ENCODE results near the gene TAOK1. TPM values are rescaled to one million over a fixed set of nuclear protein-coding genes. Genes with fewer than 3 reads are reported as not detected.

The TAOK1 gene
- total and polyA plus RNA-seq, 2 experiments from 2014 or later = 5.2 to 46.1 TPM

- Histone ChIP-seq H3K36me3 (replicated peaks; ENCODE audit: insufficient read depth, low read depth) (no peaks in the 10 kb centered on the region), H3K4me1 (ENCODE audit: insufficient read depth) (peaks cover 19% of the 10 kb centered on the region), H3K27me3 (no peaks in the 10 kb centered on the region), H4K20me1 (ENCODE audit: insufficient read depth, poor library complexity, severe bottlenecking) (no peaks in the 10 kb centered on the region), H3K4me3 (no peak overlapping the region), H3K9me2 (replicated peaks; ENCODE audit: insufficient read depth) (no peaks in the 10 kb centered on the region), H2AFZ (no peak overlapping the region), H3K79me2 (peaks cover 7% of the 10 kb centered on the region), H3K9me3 (ENCODE audit: low read depth) (no peaks in the 10 kb centered on the region), H3K27ac (peak overlapping the region; percentile 11), H3K4me2 (peak overlapping the region; percentile 46)
- WGBS (ENCODE audit: low lambda C conversion rate, missing lambda C conversion rate) = 46% methylated on average over 13 of the region's 13 CpGs
- no peak for DNase-seq (ENCODE audit: low spot score)
- TF ChIP-seq CTCF (IDR thresholded peaks at IDR 0.05; ENCODE audit: poor library complexity) (no peak), EZH2phosphoT487 (IDR thresholded peaks at IDR 0.05; ENCODE audit: low read depth, severe bottlenecking, unreplicated experiment) (no peak), EZH2 (IDR thresholded peaks at IDR 0.05; ENCODE audit: borderline replicate concordance) (no peak)
Measured at GRCh38 chr17:29597361-29598172, 207.4 kb downstream of the TAOK1 start.

Small RNA genes within 50 kb of the gene (small RNA-seq; reads per million reads assigned to genes)
- gene RNU4-34P = not detected
- not detected for gene RNU6-1034P
- gene RNU6-711P = not detected

Other genes starting within 250 kb of the TAOK1 start
- 22.0 and 35.6 TPM in 2 replicates for gene MYO18A, start 210.0 kb upstream of the TAOK1 start, total RNA-seq
- gene MYO18A, start 210.0 kb upstream of the TAOK1 start, polyA plus RNA-seq = 32.2 and 33.8 TPM in 2 replicates
- gene CRYBA1, start 143.5 kb upstream of the TAOK1 start, total RNA-seq = not detected in 2 replicates
- not detected in 2 replicates for gene CRYBA1, start 143.5 kb upstream of the TAOK1 start, polyA plus RNA-seq
- 41.9 and 47.8 TPM in 2 replicates for gene NUFIP2, start 96.2 kb upstream of the TAOK1 start, total RNA-seq
- 8.4 and 8.9 TPM in 2 replicates for gene NUFIP2, start 96.2 kb upstream of the TAOK1 start, polyA plus RNA-seq
- gene ABHD15, start 176.7 kb downstream of the TAOK1 start, total RNA-seq = 16.8 and 19.2 TPM in 2 replicates
- gene ABHD15, start 176.7 kb downstream of the TAOK1 start, polyA plus RNA-seq = 11.0 and 11.8 TPM in 2 replicates
- 43.4 and 52.9 TPM in 2 replicates for gene TP53I13, start 178.3 kb downstream of the TAOK1 start, total RNA-seq
- gene TP53I13, start 178.3 kb downstream of the TAOK1 start, polyA plus RNA-seq = 92.9 and 94.2 TPM in 2 replicates
- gene GIT1, start 199.3 kb downstream of the TAOK1 start, total RNA-seq = 18.6 and 20.0 TPM in 2 replicates
- gene GIT1, start 199.3 kb downstream of the TAOK1 start, polyA plus RNA-seq = 35.2 and 46.3 TPM in 2 replicates
- gene ANKRD13B, start 202.8 kb downstream of the TAOK1 start, total RNA-seq = 3.5 and 5.1 TPM in 2 replicates
- 7.2 and 11.6 TPM in 2 replicates for gene ANKRD13B, start 202.8 kb downstream of the TAOK1 start, polyA plus RNA-seq
- gene CORO6, start 232.5 kb downstream of the TAOK1 start, total RNA-seq = 0.83 and 1.5 TPM in 2 replicates
- gene CORO6, start 232.5 kb downstream of the TAOK1 start, polyA plus RNA-seq = 1.9 and 3.4 TPM in 2 replicates

Measured in hepatocyte (in vitro differentiated cells).